Spleen (tissue), 11 donors: ENCODE measurements around the gene ZDHHC12. TPM values are rescaled to one million over a fixed set of nuclear protein-coding genes. Genes with fewer than 3 reads are reported as not detected.

Experiments
- DNase-seq: peaks from one replicate; pipeline ENCODE4 v3.0.0-alpha.2; 2020
- H3K27ac ChIP-seq, 8 donors: fragments of 200-600 bp; sonication (generic) in 7 of 8; 1 replicate in 4 of 8; 2 replicates in 4 of 8; pipeline versions ENCODE4 v1.5.0 to v1.8.0; 2016 to 2021; ENCODE audit warnings: inconsistent platforms in 4 of 8, mild to moderate bottlenecking in 4 of 8, moderate library complexity in 1 of 8
- H3K27me3 ChIP-seq, 7 donors: fragments of 200-600 bp; sonication (generic) in 6 of 7; replicated peaks in 1 of 7; 1 replicate in 4 of 7; 2 replicates in 3 of 7; pipeline versions ENCODE4 v1.5.0 to v1.8.0; 2016 to 2021; ENCODE audit warnings: inconsistent platforms in 3 of 7, mild to moderate bottlenecking in 1 of 7
- H3K36me3 ChIP-seq, 6 donors: fragments of 200-600 bp; sonication (generic) in 5 of 6; 1 replicate in 4 of 6; 2 replicates in 2 of 6; pipeline versions ENCODE4 v1.5.0 to v1.8.0; 2016 to 2021; ENCODE audit warnings: inconsistent platforms in 2 of 6
- H3K4me1 ChIP-seq, 6 donors: fragments of 200-600 bp; sonication (generic) in 5 of 6; 1 replicate in 3 of 6; 2 replicates in 3 of 6; pipeline versions ENCODE4 v1.5.0 to v1.8.0; 2016 to 2021; ENCODE audit warnings: inconsistent platforms in 3 of 6
- H3K4me3 ChIP-seq, 8 donors: fragments of 200-600 bp; sonication (generic) in 7 of 8; 1 replicate in 4 of 8; 2 replicates in 4 of 8; pipeline versions ENCODE4 v1.5.0 to v1.8.0; 2016 to 2021; ENCODE audit warnings: inconsistent platforms in 4 of 8, mild to moderate bottlenecking in 4 of 8, moderate library complexity in 2 of 8
- H3K9me3 ChIP-seq, 8 donors: fragments of 200-600 bp; sonication (generic) in 7 of 8; 1 replicate in 4 of 8; 2 replicates in 4 of 8; pipeline versions ENCODE4 v1.5.0 to v1.8.0; 2016 to 2021; ENCODE audit warnings: inconsistent platforms in 4 of 8
- POLR2A ChIP-seq, 3 donors: fragments of 450-650 bp; IDR thresholded peaks; one replicate each; pipeline ENCODE4 v1.5.1; 2017; ENCODE audit warnings: antibody characterized with exemption in 3 of 3, mild to moderate bottlenecking in 1 of 3
- POLR2AphosphoS5 ChIP-seq, 3 donors: sonication (generic); formaldehyde crosslinking; IDR thresholded peaks; one replicate each; pipeline ENCODE4 v1.5.1; 2017; ENCODE audit warnings: antibody characterized with exemption in 3 of 3
- WGBS, 5 donors: extraction: QIAGEN DNeasy Blood & Tissue Kit in 3 of 5; methylation state at CpG; one replicate each; pipeline versions ENCODE4 v1.1.5 to v1.1.7; 2013 to 2018; 5-methylcytosine and 5-hydroxymethylcytosine counted together
- intact Hi-C: fragments of 100-400 bp; cut with DNase I; formaldehyde crosslinking; loops from one replicate; pipeline ENCODE4 v1.15.0; 2023; ENCODE audit warnings: low total_unique reads
- polyA plus RNA-seq, 3 donors: library from polyadenylated mRNA; stranded (reverse); fragments of 200-250 nt; gene quantifications; one replicate each; pipeline ENCODE4 v1.2.1, GENCODE V29; 2013
- total RNA-seq, 7 donors: library from RNA; depleted of rRNA in 3 of 7; stranded (reverse); fragments of >200 nt in 3 of 7; fragmentation: NEBNext Ultra II Directional in 4 of 7; extraction: Animal tissue kit (Norgen Biotek cat#: 25700) in 4 of 7; gene quantifications; one replicate each; pipeline versions ENCODE4 v1.1.0 to v1.2.1, GENCODE V29; 2016 to 2021
- TF ChIP-seq, protein P1 (sequence below), 11 experiments: fragments of 200-600 bp in 7 of 11; fragments of 450-650 bp in 4 of 11; sonication (generic) in 4 of 11; IDR thresholded peaks in 8 of 11; conservative IDR thresholded peaks in 3 of 11; 1 replicate in 7 of 11; 2 replicates in 4 of 11; pipeline versions ENCODE4 v1.4.0 to v1.8.0; 2016 to 2021; ENCODE audit warnings: antibody characterized with exemption in 11 of 11, inconsistent platforms in 4 of 11, mild to moderate bottlenecking in 1 of 11
- donor health status: healthy with polysubstance abuse.
- donor health status: DM: no; HTN: no; CAD: no; lungs with moderate emphysema.
- donor health status: DM: no; HTN: no; CAD: no.
- donor health status: Bipolar disorder and iron deficiency.
- donor health status: healthy.
- donor health status: DM: no; HTN: no; CAD: no.
- donor health status: DM: yes; HTN: yes; CAD: no.

The ZDHHC12 gene
- total and polyA plus RNA-seq, 10 donors: 21.5 to 73.4 (median 36.6) TPM

DNA sequence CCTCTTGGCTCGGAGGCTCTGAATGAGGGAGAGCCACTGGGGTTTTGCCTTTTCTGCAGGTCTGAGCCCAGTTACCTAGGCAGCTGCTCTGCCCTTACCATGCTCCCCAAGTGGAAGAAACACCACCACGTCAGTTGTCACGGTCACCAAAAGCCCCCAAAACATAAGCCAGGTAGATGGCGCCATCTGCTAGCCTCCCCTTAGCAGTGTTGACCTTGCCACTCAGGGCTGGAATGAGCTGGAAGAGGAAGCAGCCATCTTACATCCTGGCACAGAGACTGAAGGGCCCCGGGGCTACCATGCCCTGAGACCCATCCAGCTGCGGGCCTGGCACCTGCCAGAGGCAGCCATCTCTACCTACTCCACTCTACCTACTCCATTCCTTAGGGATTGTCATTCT, 40.4 kb upstream of the ZDHHC12 start:
- no peak for DNase-seq
- Histone ChIP-seq H3K27ac (no peak overlapping the region), H3K4me1 (peaks cover 0 to 33% (median 4%) of the 10 kb centered on the region in 6 donors), H3K36me3 (peaks cover 0 to 39% (median 5%) of the 10 kb centered on the region in 6 donors), H3K27me3 (no peaks in the 10 kb centered on the region), H3K4me3 (no peak overlapping the region), H3K9me3 (no peaks in the 10 kb centered on the region)
- intact Hi-C loops: no loop called here
- WGBS, 5 donors: 69 to 85% (median 71%) methylated on average over 5 to 6 of the region's 6 CpGs
- TF ChIP-seq, protein P1, sequence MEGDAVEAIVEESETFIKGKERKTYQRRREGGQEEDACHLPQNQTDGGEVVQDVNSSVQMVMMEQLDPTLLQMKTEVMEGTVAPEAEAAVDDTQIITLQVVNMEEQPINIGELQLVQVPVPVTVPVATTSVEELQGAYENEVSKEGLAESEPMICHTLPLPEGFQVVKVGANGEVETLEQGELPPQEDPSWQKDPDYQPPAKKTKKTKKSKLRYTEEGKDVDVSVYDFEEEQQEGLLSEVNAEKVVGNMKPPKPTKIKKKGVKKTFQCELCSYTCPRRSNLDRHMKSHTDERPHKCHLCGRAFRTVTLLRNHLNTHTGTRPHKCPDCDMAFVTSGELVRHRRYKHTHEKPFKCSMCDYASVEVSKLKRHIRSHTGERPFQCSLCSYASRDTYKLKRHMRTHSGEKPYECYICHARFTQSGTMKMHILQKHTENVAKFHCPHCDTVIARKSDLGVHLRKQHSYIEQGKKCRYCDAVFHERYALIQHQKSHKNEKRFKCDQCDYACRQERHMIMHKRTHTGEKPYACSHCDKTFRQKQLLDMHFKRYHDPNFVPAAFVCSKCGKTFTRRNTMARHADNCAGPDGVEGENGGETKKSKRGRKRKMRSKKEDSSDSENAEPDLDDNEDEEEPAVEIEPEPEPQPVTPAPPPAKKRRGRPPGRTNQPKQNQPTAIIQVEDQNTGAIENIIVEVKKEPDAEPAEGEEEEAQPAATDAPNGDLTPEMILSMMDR (IDR thresholded peaks at IDR 0.05 in 8 of 11, conservative IDR thresholded peaks at IDR 0.05 in 3 of 11): no peak
- TF ChIP-seq POLR2A (IDR thresholded peaks at IDR 0.05) (no peak), POLR2AphosphoS5 (IDR thresholded peaks at IDR 0.05) (no peak)

DNA sequence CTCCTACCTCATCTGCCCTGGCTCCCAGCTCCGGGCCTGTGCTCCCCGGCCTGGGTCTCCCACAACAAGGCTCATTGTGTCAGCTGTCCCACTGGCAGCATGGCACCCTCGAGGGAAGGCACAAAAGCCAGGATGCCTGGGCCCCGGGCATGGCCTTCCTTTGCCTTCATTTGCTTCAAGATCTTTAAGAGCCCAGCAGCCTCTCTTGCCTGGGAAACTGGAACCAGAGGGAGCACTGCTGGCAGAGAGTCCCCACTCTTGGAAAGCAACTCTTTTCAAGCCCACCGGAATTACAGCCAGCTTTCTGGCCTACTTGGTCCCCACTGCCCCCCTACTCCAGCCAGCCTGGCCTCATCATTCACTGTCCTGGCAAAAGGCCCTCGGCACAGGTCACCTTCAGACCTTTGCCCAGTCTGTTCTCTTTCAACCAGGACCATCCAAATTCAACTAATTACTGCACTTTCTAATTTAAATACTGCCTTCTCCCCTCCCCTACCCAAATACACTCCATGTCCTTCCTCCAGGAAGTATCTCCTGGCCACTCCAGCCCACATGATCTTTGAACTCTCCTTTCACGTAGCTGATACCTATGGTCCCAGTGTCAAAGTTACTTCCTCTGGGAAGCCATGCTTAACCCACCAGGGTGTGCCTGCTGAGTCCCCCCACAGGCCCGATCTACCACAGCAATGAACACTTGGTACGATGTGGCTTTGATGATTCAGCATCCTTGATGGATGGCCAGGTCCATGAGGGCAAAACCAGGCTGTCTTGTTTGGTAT, 38.9 kb upstream of the ZDHHC12 start:
- intact Hi-C loops: no loop called here
- WGBS, 5 donors: 75 to 85% (median 81%) methylated on average over 8 to 9 of the region's 9 CpGs
- H3K36me3 ChIP-seq: peaks cover 0 to 34% (median 3%) of the 10 kb centered on the region in 6 donors
- H3K27me3 ChIP-seq: no peaks in the 10 kb centered on the region
- no peak overlapping the region for H3K27ac ChIP-seq
- TF ChIP-seq, protein P1 (IDR thresholded peaks at IDR 0.05 in 8 of 11, conservative IDR thresholded peaks at IDR 0.05 in 3 of 11): no peak
- TF ChIP-seq POLR2A (IDR thresholded peaks at IDR 0.05) (no peak), POLR2AphosphoS5 (IDR thresholded peaks at IDR 0.05) (no peak)
- H3K4me3 ChIP-seq: no peak overlapping the region
- H3K4me1 ChIP-seq: peaks cover 0 to 18% (median 0%) of the 10 kb centered on the region in 6 donors
- DNase-seq: no peak
- no peaks in the 10 kb centered on the region for H3K9me3 ChIP-seq

DNA sequence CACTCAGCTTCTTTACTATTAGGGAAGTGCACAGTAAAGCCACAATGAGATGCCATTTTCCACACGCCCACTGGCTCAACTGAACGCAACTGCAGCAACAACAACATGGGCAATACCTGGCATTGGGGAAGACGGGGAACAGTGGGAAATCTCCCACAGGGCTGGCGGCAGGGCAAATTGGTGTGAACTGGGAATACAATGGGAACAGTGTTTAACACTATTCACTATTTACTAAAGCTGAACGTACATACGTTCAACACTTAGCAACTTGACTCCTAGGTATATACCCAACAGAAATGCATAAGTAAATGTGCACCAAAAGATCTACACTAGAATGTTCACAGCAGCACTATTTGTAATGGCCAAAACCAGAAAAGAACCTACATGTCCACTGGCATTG, 33.7 kb upstream of the ZDHHC12 start:
- intact Hi-C loops: no loop called here
- 80 to 93% (median 82%) methylated on average over 6 of the region's 6 CpGs for WGBS, 5 donors
- TF ChIP-seq POLR2A (IDR thresholded peaks at IDR 0.05): no peak
- no peak for TF ChIP-seq POLR2AphosphoS5 (IDR thresholded peaks at IDR 0.05)
- TF ChIP-seq, protein P1 (IDR thresholded peaks at IDR 0.05 in 8 of 11, conservative IDR thresholded peaks at IDR 0.05 in 3 of 11): no peak

DNA sequence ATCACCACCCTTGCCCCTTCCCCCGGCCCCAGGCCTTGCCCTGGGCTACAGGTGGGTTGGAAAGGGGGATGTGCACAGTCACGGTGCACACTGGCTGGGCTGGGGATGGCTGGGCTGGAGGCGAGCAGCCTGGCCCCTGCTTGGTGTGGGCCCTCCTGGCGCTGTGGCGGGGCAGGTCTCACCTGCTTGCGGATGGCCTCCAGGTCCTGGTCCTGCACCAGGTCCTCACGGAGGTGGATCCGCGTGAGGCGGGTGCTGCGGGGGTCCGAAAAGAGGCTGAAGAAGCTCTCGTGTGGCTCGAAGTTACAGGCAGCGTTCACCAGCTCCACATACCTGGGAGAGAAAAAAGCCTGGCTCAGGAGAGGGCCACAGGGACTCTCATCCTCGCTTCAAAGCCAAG, 29.7 kb upstream of the ZDHHC12 start:
- H3K4me1 ChIP-seq: no peaks in the 10 kb centered on the region
- DNase-seq: no peak
- intact Hi-C loops: no loop called here
- no peak overlapping the region for H3K27ac ChIP-seq
- H3K9me3 ChIP-seq: no peaks in the 10 kb centered on the region
- peak in 1 of 3 donors; percentile 26 for TF ChIP-seq POLR2AphosphoS5 (IDR thresholded peaks at IDR 0.05)
- TF ChIP-seq POLR2A (IDR thresholded peaks at IDR 0.05): no peak
- 91 to 100% (median 94%) methylated on average over 11 to 16 of the region's 16 CpGs for WGBS, 5 donors
- peaks cover 0 to 74% (median 49%) of the 10 kb centered on the region in 6 donors for H3K36me3 ChIP-seq
- no peaks in the 10 kb centered on the region for H3K27me3 ChIP-seq
- H3K4me3 ChIP-seq: no peak overlapping the region

More for the DNA sequence above, 33.7 kb upstream of the ZDHHC12 start:
- no peak for DNase-seq
- peaks cover 0 to 49% (median 19%) of the 10 kb centered on the region in 6 donors for H3K36me3 ChIP-seq
- H3K4me3 ChIP-seq: no peak overlapping the region
- no peaks in the 10 kb centered on the region for H3K27me3 ChIP-seq
- no peak overlapping the region for H3K27ac ChIP-seq
- H3K9me3 ChIP-seq: no peaks in the 10 kb centered on the region
- peaks cover 0 to under 1% (median 0%) of the 10 kb centered on the region in 6 donors for H3K4me1 ChIP-seq
